Karpas-422 (cell line): ENCODE data around the gene CHID1. TPM values are rescaled to one million over a fixed set of nuclear protein-coding genes. Genes with fewer than 3 reads are reported as not detected.

ENCODE experiments used
- DNase-seq: peaks from one replicate; pipeline ENCODE4 v3.0.0-alpha.2; 2015
- H2AFZ ChIP-seq: fragments of 200-600 bp; sonication (generic); 2 replicates; pipeline ENCODE4 v1.6.1; 2014; ENCODE audit warnings: antibody characterized with exemption, low read length, mixed read lengths
- H3K27ac ChIP-seq: fragments of 200-600 bp; sonication (generic); 2 replicates; pipeline ENCODE4 v1.5.1; 2014; ENCODE audit warnings: mild to moderate bottlenecking, low read length, moderate library complexity
- H3K27me3 ChIP-seq: fragments of 200-600 bp; sonication (generic); 2 replicates; pipeline ENCODE4 v1.6.1; 2014; ENCODE audit warnings: low read length, mixed read lengths
- H3K36me3 ChIP-seq: fragments of 200-600 bp; sonication (generic); 2 replicates; pipeline ENCODE4 v1.6.1; 2014; ENCODE audit warnings: low read length, mixed read lengths; ENCODE audit not compliant: insufficient read depth
- H3K4me1 ChIP-seq: fragments of 200-600 bp; sonication (generic); 2 replicates; pipeline ENCODE4 v1.6.1; 2014; ENCODE audit warnings: mild to moderate bottlenecking, low read length, mixed read lengths
- H3K4me2 ChIP-seq: fragments of 200-600 bp; sonication (generic); 2 replicates; pipeline ENCODE4 v1.6.1; 2014; ENCODE audit warnings: low read length, low read depth, mild to moderate bottlenecking; ENCODE audit not compliant: poor library complexity, severe bottlenecking
- H3K4me3 ChIP-seq: fragments of 200-600 bp; sonication (generic); 2 replicates; pipeline ENCODE4 v1.5.1; 2014; ENCODE audit warnings: mild to moderate bottlenecking, antibody characterized with exemption, low read length, mixed read lengths
- H3K79me2 ChIP-seq: fragments of 200-600 bp; sonication (generic); 2 replicates; pipeline ENCODE4 v1.6.1; 2014; ENCODE audit warnings: mild to moderate bottlenecking, low read length, mixed read lengths
- H3K9ac ChIP-seq: fragments of 200-600 bp; sonication (generic); 2 replicates; pipeline ENCODE4 v1.6.0; 2014; ENCODE audit warnings: low read length
- H3K9me2 ChIP-seq: fragments of 200-600 bp; sonication (generic), shearing (Covaris generic); replicated peaks from 2 replicates; pipeline ENCODE4 v1.6.0; 2014; ENCODE audit warnings: mild to moderate bottlenecking, low read length, moderate library complexity; ENCODE audit not compliant: insufficient read depth
- H3K9me3 ChIP-seq: fragments of 300-700, 200-600 bp; sonication (generic); 2 replicates; pipeline ENCODE4 v1.6.1; 2014; ENCODE audit warnings: low read length, mixed read lengths
- H4K20me1 ChIP-seq: fragments of 200-600 bp; sonication (generic); 2 replicates; pipeline ENCODE4 v1.6.1; 2014; ENCODE audit warnings: mild to moderate bottlenecking, antibody characterized with exemption, low read length, low read depth; ENCODE audit not compliant: insufficient read depth
- total RNA-seq: library from RNA; depleted of rRNA; stranded (reverse); fragments of >200 nt; shearing (Covaris generic); gene quantifications from 2 replicates; pipeline ENCODE4 v1.2.3, GENCODE V29; 2014; ENCODE audit warnings: low replicate concordance

The CHID1 gene
- total RNA-seq, 1 experiment from 2014 or later, result 32.8 TPM

GRCh38 chr11:862081-862661, 48.4 kb downstream of the CHID1 start:
- no peaks in the 10 kb centered on the region for H3K27me3 ChIP-seq
- H3K9me2 ChIP-seq, result no peaks in the 10 kb centered on the region
- peaks cover under 1% of the 10 kb centered on the region for H3K4me1 ChIP-seq
- H4K20me1 ChIP-seq, result 0 out of 2 replicates have a peak, but pooled peaks cover 6% of the 10 kb centered on the region
- H3K9me3 ChIP-seq, result no peaks in the 10 kb centered on the region
- no peak for DNase-seq
- no peak overlapping the region for H3K27ac ChIP-seq
- H3K4me3 ChIP-seq, result no peak overlapping the region
- no peak overlapping the region for H3K9ac ChIP-seq
- H3K4me2 ChIP-seq, result no peak overlapping the region
- H3K79me2 ChIP-seq, result no peaks in the 10 kb centered on the region
- no peak overlapping the region for H2AFZ ChIP-seq
- no peaks in the 10 kb centered on the region for H3K36me3 ChIP-seq

GRCh38 chr11:861105-861479, 49.5 kb downstream of the CHID1 start:
- Histone ChIP-seq H3K4me2 (no peak overlapping the region), H3K4me3 (no peak overlapping the region), H3K36me3 (no peaks in the 10 kb centered on the region), H2AFZ (no peak overlapping the region), H3K4me1 (peaks cover 10% of the 10 kb centered on the region), H3K9me3 (no peaks in the 10 kb centered on the region), H4K20me1 (0 out of 2 replicates have a peak, but pooled peaks cover 6% of the 10 kb centered on the region), H3K9me2 (no peaks in the 10 kb centered on the region), H3K27me3 (no peaks in the 10 kb centered on the region), H3K9ac (no peak overlapping the region), H3K79me2 (no peaks in the 10 kb centered on the region), H3K27ac (no peak overlapping the region)
- no peak for DNase-seq

- H3K36me3 ChIP-seq, result no peaks in the 10 kb centered on the region
- 0 out of 2 replicates have a peak, but pooled peaks cover 6% of the 10 kb centered on the region for H4K20me1 ChIP-seq
- H3K4me3 ChIP-seq, result no peak overlapping the region
- H3K9me3 ChIP-seq, result no peaks in the 10 kb centered on the region
- no peak overlapping the region for H3K27ac ChIP-seq
- H3K27me3 ChIP-seq, result no peaks in the 10 kb centered on the region
- H3K9ac ChIP-seq, result no peak overlapping the region
- H3K4me1 ChIP-seq, result peaks cover 10% of the 10 kb centered on the region
- no peaks in the 10 kb centered on the region for H3K9me2 ChIP-seq
- H3K79me2 ChIP-seq, result no peaks in the 10 kb centered on the region
- no peak overlapping the region for H2AFZ ChIP-seq
- no peak overlapping the region for H3K4me2 ChIP-seq
- no peak for DNase-seq
Measured at GRCh38 chr11:860234-861104, 50.1 kb downstream of the CHID1 start.

- no peak overlapping the region for H3K4me2 ChIP-seq
Measured at GRCh38 chr11:859394-860131, 51.0 kb downstream of the CHID1 start.

GRCh38 chr11:858762-859339, 51.8 kb downstream of the CHID1 start:
- Histone ChIP-seq H3K9me3 (no peaks in the 10 kb centered on the region), H3K9ac (no peak overlapping the region), H4K20me1 (0 out of 2 replicates have a peak, but pooled peaks cover 4% of the 10 kb centered on the region), H2AFZ (no peak overlapping the region), H3K27me3 (no peaks in the 10 kb centered on the region), H3K4me1 (peaks cover 10% of the 10 kb centered on the region), H3K9me2 (no peaks in the 10 kb centered on the region), H3K4me2 (no peak overlapping the region), H3K79me2 (no peaks in the 10 kb centered on the region), H3K36me3 (no peaks in the 10 kb centered on the region), H3K4me3 (no peak overlapping the region), H3K27ac (no peak overlapping the region)
- DNase-seq, result no peak

More at GRCh38 chr11:859394-860131, 51.0 kb downstream of the CHID1 start:
- no peaks in the 10 kb centered on the region for H3K9me2 ChIP-seq
- peak; percentile 74 for DNase-seq
- no peaks in the 10 kb centered on the region for H3K36me3 ChIP-seq
- no peak overlapping the region for H3K9ac ChIP-seq
- H4K20me1 ChIP-seq, result 0 out of 2 replicates have a peak, but pooled peaks cover 6% of the 10 kb centered on the region
- H3K4me3 ChIP-seq, result no peak overlapping the region
- no peaks in the 10 kb centered on the region for H3K9me3 ChIP-seq
- no peak overlapping the region for H3K27ac ChIP-seq
- no peaks in the 10 kb centered on the region for H3K79me2 ChIP-seq
- no peak overlapping the region for H2AFZ ChIP-seq
- H3K4me1 ChIP-seq, result peaks cover 10% of the 10 kb centered on the region
- H3K27me3 ChIP-seq, result no peaks in the 10 kb centered on the region

- no peak for DNase-seq
- no peaks in the 10 kb centered on the region for H3K9me2 ChIP-seq
- H2AFZ ChIP-seq, result no peak overlapping the region
- no peaks in the 10 kb centered on the region for H3K27me3 ChIP-seq
- no peak overlapping the region for H3K4me2 ChIP-seq
- H3K9me3 ChIP-seq, result no peaks in the 10 kb centered on the region
- no peaks in the 10 kb centered on the region for H3K79me2 ChIP-seq
- no peaks in the 10 kb centered on the region for H3K36me3 ChIP-seq
- H3K4me3 ChIP-seq, result no peak overlapping the region
- peaks cover 10% of the 10 kb centered on the region for H3K4me1 ChIP-seq
- no peak overlapping the region for H3K9ac ChIP-seq
- no peak overlapping the region for H3K27ac ChIP-seq
- no peaks in the 10 kb centered on the region for H4K20me1 ChIP-seq
Measured at GRCh38 chr11:858053-858761, 52.4 kb downstream of the CHID1 start.

- Histone ChIP-seq H2AFZ (no peak overlapping the region), H3K36me3 (no peaks in the 10 kb centered on the region), H3K9me2 (no peaks in the 10 kb centered on the region), H4K20me1 (no peaks in the 10 kb centered on the region), H3K27me3 (no peaks in the 10 kb centered on the region), H3K4me3 (no peak overlapping the region), H3K4me1 (peaks cover 10% of the 10 kb centered on the region), H3K27ac (no peak overlapping the region), H3K9ac (no peak overlapping the region), H3K4me2 (peak overlapping the region; percentile 50), H3K9me3 (no peaks in the 10 kb centered on the region), H3K79me2 (no peaks in the 10 kb centered on the region)
- DNase-seq, result no peak
Measured at GRCh38 chr11:856397-856796, 54.2 kb downstream of the CHID1 start.
